IPS-18c (cell line): ENCODE measurements around the gene CD93.

Experiments used
- H3K4me3 ChIP-seq: 2 replicates; pipeline ENCODE4 v1.7.0; 2013; ENCODE audit warnings: low read depth, mild to moderate bottlenecking, low read length, moderate library complexity; ENCODE audit not compliant: insufficient read depth
- H3K9me3 ChIP-seq: one replicate; pipeline ENCODE4 v1.6.1; 2013; ENCODE audit warnings: mild to moderate bottlenecking, low read length, moderate library complexity; ENCODE audit not compliant: control insufficient read depth, insufficient read depth

CD93 gene

DNA sequence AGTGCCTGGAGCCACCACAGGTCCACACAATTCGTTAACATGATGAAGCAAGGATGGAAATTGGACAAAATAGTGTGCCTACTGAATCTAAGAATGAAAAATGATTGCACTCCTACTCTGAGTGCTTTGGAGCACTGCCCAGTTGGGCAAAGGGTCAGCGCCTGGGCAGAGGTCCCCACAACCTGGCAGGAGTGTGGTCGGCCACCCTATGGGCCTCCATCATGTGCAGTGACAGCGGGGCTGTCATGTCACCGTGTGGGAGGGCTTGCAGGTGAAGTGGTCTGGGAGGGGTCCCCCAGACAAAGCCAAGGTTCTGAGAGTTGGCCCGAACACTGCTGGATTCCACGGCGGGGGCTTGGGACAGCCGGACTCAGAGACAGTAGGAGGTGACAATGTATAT, 36.2 kb upstream of the CD93 start:
- no peaks in the 10 kb centered on the region for H3K9me3 ChIP-seq
- no peak overlapping the region for H3K4me3 ChIP-seq

DNA sequence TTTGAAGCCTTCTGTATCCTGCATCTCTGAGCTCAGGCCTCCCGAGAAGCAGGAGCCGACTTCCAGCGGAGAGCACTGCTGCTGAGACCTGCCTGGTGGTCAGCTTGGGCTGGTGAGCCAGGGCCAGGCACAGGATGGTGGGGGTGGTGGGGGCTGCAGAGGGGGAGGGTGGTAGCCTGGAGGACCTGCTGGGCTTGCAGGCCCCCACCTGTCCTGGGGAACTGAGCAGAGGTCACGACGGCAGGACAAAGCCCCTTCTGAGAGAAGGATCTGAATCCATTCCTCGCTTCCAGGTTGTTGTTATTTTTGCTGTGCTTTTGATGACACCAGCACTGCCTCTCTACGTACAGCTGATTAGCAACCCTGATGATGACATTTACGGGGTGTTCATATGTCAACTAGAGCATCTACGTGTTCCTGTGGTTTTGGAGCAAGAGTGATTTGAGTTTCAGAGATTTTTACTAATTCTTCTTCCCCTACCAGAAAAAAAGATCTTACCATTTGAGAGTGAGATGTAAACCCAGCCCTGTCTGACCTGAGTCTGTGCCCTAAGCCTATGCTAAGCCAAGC, 35.7 kb upstream of the CD93 start:
- no peak overlapping the region for H3K4me3 ChIP-seq
- no peaks in the 10 kb centered on the region for H3K9me3 ChIP-seq

DNA sequence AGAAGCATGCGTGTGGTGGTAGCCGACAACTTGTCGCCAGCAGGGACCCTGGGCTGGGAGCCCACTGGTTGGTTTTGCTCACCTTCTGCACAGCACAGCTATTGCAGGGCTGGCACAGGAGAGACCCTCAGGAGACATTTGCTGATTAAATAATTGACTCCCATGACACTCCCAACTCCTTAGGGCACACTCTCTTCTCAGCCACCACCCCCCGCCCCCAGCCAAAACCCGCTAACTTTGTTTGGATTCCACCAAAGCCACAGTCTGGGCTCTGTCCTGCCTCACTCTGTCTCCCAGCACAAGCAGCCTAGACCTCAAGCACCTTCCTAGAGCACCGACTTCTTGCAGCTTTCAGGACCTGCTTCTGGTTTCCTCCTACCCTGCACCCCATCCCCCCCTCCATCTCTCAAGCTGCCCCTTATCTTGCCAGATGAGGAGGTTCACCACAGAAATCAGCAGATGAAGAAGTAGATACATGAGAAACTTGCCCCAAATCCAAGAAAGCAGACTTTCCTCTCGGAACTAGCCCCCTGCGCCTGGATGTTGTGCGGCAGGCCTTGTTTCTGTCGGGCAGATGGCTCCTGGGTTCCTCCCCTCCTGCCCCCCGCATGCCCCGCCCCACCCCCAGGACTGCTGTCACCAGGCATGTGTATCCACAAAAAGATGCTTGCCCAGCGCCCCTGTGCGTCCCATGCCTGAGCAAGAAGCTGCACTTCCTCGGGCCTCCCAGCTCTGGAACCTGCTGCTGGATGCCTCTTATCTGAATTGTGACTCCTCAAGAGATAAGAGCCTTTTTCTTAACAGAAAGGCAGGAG, 35.0 kb upstream of the CD93 start:
- Histone ChIP-seq H3K4me3 (no peak overlapping the region), H3K9me3 (no peaks in the 10 kb centered on the region)

DNA sequence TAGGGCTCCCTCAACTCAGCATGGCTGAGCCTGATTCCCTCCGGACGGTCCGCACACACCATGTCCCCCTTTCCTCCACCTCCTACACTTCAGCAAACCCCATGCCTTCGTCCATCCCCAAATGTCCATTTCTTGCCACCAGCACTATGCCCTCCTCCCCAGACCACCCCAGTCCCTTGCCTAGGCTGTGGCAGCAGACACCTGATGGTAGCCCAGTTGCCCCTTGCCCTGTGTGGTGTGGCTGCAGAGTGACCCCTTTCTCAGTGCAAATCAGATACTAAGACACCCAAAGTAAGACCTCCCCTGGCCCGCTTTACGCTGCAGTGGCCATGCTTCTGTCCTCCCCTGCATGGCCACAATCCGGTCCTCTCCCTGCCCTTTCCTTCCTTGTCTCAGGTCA, 34.1 kb upstream of the CD93 start:
- no peaks in the 10 kb centered on the region for H3K9me3 ChIP-seq
- H3K4me3 ChIP-seq, result no peak overlapping the region

DNA sequence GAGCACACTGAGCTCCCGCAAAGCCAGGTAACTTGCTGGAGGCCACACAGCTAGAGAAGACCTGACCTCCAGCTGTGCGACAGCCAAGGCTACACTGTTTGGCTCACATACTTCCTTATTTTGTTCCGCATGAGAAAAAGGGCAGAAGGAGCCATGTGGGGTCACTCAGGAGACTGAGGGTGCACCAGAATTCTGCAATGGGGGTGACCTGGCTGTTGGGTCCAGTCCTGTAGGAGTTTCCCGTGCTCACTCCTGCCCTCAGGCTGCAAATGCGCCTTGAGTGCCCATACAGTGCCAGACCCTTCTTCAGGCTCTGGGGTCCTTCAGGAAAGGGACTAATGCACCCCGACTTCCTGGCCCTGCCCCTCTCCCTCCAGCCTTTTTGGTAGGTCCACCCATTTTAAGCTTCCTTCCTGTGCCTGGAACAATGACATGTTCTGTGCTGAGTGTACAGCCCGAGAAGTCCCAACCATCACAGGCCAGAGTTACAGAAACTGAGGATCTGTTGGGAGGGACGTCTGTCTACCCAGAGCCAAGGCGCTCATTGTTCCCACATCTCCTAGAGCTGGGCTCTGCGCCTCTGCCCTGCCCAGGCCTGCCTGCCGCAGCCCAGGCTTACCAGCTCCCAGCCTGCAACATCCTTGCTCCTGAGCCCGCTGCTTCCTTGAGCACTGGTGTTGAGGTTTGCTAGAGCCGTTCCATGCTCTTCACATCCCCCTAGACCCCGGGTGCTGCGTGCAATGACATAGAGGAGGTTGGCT, 33.5 kb upstream of the CD93 start:
- H3K4me3 ChIP-seq, result no peak overlapping the region

DNA sequence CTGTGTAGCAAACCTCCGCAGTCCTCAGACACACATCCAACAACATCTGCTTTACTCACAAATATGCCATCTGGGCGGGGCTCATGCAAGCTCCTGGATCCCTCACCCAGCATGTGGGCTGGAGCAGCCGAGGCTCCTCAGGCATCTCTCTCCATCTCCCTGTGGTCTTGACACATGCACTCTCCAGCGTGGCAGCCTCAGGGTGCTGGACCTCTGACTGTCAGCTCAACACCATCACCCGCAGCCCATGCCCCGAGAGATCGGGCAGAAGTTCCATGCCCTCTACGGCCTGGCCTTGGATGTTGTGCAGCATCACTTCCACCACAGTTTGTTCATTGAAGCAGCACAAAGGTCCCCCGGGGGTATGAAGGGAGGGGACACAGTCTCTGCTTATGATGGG, 32.6 kb upstream of the CD93 start:
- no peak overlapping the region for H3K4me3 ChIP-seq
- no peaks in the 10 kb centered on the region for H3K9me3 ChIP-seq

More for the DNA sequence above, 33.5 kb upstream of the CD93 start:
- H3K9me3 ChIP-seq, result no peaks in the 10 kb centered on the region

DNA sequence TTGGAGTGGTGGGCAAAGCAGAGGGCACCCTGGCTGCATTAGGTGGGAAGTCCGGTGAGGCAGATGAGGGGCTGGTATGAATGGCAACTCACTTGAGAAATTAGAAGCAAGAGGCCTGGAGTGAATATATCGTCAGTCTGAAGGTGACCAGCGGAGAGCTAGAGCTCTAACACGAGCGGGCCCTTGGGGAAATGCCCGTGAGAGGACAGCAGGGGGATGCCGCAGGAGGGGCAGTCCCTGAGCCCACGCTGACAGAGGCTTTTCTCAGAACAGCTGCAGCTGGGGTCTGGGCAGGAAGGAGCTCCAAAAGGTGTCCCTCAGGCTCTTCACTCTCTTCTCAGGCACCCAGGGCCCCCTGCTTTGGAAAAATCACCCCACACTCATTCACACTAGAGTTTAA, 32.0 kb upstream of the CD93 start:
- Histone ChIP-seq H3K9me3 (no peaks in the 10 kb centered on the region), H3K4me3 (no peak overlapping the region)

DNA sequence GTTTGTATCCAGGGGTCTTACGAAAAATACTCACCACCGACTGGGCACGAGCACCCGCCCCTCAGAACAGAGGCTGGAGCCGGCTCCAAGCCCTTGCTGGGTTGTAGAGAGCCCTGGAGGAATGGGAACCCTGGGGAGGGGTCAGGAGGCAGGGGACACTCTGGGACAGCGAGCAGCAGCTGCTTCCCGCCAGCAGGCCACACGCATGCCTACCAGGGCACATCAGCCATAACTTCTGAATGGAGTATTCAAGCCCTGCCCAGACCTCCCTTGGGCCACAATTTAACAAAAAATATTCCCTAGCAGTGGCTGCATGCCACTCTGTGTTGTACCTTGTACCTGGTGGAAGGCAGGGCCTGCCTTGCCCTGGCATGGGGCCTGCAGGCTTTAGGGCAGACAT, 31.6 kb upstream of the CD93 start:
- Histone ChIP-seq H3K4me3 (no peak overlapping the region), H3K9me3 (no peaks in the 10 kb centered on the region)

DNA sequence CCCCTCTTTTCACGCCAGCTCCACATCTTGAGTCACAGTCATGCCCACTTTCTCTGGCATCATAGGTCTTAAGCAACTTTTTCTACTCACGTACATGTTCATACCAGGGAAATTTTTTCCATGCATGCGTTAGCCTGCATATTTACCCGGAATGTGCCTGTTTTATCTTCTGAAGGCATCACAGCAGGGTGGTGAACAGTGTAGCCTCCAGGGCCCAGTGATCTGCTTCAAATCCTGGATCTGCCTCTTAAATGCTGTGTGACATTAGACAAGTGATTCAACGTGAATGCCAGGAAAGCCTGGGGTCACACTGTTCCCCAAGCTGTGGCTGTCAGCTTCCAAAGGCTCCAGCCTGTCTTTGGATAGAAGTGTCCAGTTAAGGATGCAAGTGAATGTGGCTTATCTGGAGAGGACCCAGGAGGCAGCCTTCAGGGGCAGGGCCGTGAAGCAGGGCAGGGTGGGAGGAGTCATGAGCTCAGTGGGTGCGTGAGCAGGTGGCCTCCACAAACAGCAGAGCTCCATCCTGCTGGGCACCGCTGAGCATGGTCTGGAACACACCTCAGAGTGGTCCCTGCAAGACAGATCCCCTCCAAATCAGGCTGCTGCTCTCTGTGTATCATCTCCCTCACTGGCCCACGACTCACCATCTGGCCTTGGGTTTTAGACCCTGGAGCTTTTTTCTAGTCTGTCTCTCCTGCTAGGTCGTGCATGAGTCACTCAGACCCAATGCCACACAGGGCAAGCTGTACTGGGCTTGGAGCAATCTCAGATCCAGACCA, 30.4 kb upstream of the CD93 start:
- no peak overlapping the region for H3K4me3 ChIP-seq

DNA sequence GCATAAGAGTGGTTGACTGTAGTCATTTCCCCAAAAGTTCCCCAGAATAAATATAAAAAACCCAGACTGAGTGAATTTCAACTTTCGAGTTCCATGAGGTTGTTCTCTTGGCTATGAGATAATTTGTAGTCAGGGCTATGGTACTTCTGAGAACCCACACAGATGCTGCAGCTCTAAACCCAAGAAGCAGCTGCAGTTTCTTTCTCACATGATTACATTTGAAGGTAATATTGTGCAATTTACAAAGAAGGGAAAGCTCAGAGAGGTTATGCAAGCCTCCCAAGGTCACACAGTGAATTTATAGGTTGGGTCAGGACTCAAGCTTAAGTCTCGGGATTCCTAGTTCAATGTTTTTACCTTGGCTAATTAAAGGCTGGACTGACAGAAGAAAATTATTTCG, 29.7 kb upstream of the CD93 start:
- H3K9me3 ChIP-seq, result peaks cover 1% of the 10 kb centered on the region
- no peak overlapping the region for H3K4me3 ChIP-seq

More for the DNA sequence above, 30.4 kb upstream of the CD93 start:
- no peaks in the 10 kb centered on the region for H3K9me3 ChIP-seq

DNA sequence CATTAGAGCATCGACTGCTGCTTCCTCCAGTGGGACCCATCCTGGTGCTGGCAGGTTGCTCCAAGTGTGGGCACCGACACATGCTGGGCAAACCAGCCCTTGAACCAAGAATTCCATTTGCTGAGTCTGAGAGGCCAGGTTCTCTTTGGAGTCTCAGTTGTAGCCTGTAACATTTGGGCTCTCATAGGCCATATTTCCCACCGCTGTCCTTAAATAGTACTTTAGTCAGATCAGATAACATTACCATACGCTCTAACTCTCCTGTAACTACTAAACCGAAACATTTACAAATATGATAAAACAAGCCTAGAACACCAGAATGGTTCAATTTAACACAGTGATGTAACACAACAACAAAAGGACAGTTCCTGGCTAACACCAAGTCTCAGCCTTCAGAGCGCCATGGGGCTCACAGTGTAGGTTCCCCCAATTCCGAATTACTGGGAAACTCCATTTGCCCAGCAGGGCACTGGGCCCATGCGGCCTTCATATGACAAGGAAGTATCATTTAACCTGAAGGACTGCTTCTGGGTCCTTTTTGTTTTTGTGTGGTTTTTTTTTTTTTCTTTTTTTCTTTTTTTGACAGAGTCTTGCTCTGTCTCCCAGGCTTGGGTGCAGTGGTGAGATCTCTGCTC, 28.4 kb upstream of the CD93 start:
- H3K4me3 ChIP-seq, result no peak overlapping the region
- H3K9me3 ChIP-seq, result peaks cover 2% of the 10 kb centered on the region

DNA sequence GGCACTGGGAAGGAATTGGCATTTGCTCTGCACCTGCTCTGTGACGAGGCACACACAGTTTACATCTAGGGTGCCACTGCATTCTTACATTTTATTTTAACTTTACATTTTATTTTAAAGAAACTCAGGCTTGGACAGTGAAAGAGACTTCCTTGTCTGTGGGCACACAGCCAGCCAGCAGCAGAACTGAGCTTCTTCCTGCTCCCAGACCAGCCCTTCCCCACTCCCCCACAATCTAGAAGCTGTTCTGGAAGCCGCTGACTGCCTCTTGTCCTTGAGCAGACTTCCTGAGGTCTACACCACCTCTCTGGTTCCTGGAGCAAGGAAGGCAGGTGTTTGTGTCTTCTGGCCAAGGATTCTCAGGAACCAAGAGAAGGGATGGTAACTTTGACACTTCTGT, 27.9 kb upstream of the CD93 start:
- Histone ChIP-seq H3K4me3 (no peak overlapping the region), H3K9me3 (peaks cover 2% of the 10 kb centered on the region)

DNA sequence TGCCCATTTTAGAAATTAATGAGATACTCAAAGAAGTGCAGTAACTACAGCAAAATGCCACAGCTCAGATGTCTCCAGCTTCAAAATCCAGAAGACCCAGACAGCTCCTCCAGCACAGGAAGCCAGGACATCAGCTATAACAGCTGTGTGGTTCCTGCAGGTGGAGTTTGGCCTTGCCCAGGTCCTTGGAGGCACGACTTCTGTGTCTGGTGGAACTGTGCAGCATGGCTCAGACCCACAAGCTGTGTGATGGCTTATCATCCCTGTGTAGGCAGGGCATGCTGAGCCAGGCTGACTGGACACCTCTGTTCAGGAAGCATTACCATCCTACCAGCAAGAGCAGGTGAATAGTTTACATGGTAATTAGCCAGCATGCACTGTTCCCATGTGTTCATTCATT, 26.5 kb upstream of the CD93 start:
- peaks cover 2% of the 10 kb centered on the region for H3K9me3 ChIP-seq
- no peak overlapping the region for H3K4me3 ChIP-seq

DNA sequence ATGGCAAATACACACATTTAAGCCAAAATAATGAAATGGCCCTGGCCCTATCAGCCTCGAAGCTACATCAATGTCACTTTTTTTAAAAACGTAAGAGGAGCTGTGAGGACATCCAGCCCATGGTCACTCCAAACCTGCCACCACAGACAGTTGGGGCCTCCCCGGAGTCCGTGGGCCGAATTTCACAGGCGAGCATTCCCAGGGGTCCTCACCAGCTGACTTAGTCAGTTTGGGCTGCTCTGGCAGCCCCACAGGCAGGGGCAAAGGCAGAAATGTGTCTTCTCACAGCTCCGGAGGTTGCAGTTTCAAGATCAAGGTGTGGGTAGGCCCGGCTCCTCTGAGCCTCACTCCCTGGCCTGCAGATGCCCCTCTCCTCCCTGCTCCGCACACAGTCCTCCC, 25.8 kb upstream of the CD93 start:
- peaks cover 2% of the 10 kb centered on the region for H3K9me3 ChIP-seq
- no peak overlapping the region for H3K4me3 ChIP-seq

DNA sequence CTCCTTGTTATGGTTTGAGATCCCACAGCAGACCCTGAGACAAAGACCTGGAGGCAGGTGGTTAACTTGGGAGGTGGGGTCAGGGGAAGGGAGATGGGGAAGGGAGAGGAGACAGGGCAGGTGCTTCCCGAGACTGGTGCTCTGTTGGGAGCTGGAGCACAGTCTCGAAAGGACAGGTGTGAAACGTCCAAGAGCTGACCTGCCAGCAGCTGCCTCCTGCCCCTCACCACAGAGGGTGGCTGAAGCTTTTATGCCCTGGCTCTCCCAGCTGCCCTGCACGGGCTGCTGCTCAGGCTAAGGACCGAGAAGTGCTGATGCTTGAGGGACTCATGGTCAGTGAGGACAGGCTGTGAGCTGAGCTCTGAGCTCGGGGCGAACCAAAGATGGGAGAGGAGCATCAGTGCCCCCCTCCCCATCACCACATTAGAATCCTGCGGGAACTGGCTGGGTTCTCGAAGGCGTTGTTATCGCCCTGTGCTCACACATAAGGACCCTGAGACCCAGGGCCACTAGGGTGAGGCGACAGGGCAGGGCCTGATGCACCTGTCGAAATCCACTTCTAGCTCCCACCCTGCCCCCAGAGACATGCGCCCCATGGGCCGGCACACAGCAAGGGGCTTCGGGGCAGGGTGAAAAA, 25.3 kb upstream of the CD93 start:
- Histone ChIP-seq H3K4me3 (no peak overlapping the region), H3K9me3 (peaks cover 2% of the 10 kb centered on the region)

DNA sequence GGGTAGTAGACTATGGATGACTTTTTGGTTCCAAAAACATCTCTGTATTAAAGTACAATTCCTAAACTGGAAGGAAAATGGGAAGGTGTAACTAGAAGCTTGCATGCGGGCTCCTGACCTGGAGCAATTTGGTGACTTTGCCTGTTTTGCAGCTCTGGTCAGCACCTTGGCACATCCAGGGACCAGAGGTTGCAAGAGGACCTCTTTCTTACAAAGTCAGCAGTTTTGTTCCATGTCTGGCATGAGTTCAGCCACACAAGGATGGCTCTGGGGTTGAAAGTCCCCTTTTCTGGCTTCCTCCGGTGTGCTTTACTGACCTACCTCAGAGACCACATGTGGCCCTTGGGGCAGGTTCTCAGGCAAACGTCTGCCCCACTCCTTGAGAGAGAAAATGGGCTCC, 22.7 kb upstream of the CD93 start:
- H3K4me3 ChIP-seq, result no peak overlapping the region
- H3K9me3 ChIP-seq, result peaks cover 2% of the 10 kb centered on the region

DNA sequence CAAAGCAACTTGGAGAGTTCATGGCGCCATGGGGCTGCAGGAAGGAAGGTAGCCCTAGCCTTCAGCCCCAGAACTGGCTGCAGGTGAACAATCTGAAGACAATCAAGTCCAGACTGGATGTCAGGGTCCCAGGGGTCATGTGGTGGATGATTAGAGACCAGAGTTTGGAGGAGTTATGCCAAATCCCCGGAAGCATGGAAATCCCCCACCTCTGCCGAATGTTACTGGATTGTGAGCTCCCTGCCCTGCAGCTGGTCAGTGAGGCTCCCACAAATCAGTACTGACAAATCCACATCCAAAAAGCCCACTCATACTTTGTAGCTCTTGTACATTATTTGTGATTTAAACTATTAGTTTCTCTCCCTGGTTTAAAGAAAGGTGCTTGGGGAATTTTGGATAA, 21.3 kb upstream of the CD93 start:
- no peak overlapping the region for H3K4me3 ChIP-seq
- H3K9me3 ChIP-seq, result peaks cover 2% of the 10 kb centered on the region
